GM21526 (cell line): ENCODE measurements around the gene AKIRIN1.
"Not testable (repeated sequence)": the region's sequence is repeated elsewhere in the genome, so short reads cannot be mapped to it uniquely, and the experiment has no call there.

ENCODE experiments used
- ATAC-seq: cut with Tn5 transposase; IDR thresholded peaks from one replicate; pipeline ENCODE4 v1.9.1; 2021; ENCODE audit warnings: moderate library complexity; ENCODE audit not compliant: unreplicated experiment, low FRiP score

The AKIRIN1 gene

GRCh38 chr1:39036678-39037077 lies 45.6 kb downstream of the AKIRIN1 start:
- ATAC-seq = no peak

GRCh38 chr1:39043513-39043912 lies 52.4 kb downstream of the AKIRIN1 start:
- ATAC-seq = no peak

- no peak for ATAC-seq
These were observed 53.7 kb downstream of the AKIRIN1 start for GRCh38 chr1:39044762-39045161.

GRCh38 chr1:39045231-39045630 lies 54.2 kb downstream of the AKIRIN1 start:
- ATAC-seq = no peak

- ATAC-seq = no peak
These were observed 55.6 kb downstream of the AKIRIN1 start for GRCh38 chr1:39046613-39047210.

- no peak for ATAC-seq
These were observed 56.5 kb downstream of the AKIRIN1 start for GRCh38 chr1:39047374-39048229.

GRCh38 chr1:39048745-39049370 lies 57.8 kb downstream of the AKIRIN1 start:
- ATAC-seq = no peak

- no peak for ATAC-seq
These were observed 58.9 kb downstream of the AKIRIN1 start for GRCh38 chr1:39050001-39050400.

GRCh38 chr1:39051193-39051850 lies 60.2 kb downstream of the AKIRIN1 start:
- not testable (repeated sequence) for ATAC-seq

- no peak for ATAC-seq
These were observed 60.9 kb downstream of the AKIRIN1 start for GRCh38 chr1:39051956-39052355.

GRCh38 chr1:39055213-39055710 lies 64.2 kb downstream of the AKIRIN1 start:
- not testable (repeated sequence) for ATAC-seq
